Natural killer cell (primary cell): Measurements from ENCODE around the gene TMEM184A. TPM values are rescaled to one million over a fixed set of nuclear protein-coding genes. Genes with fewer than 3 reads are reported as not detected.

Experiments
- ATAC-seq, 3 donors: fragments of 150-1000 bp in 2 of 3; fragments of 200-7000 bp in 1 of 3; cut with Tn5 transposase; 1 replicate in 1 of 3; 2 replicates in 2 of 3; pipeline ENCODE4 v1.10.0; 2021; ENCODE audit warnings: mild to moderate bottlenecking in 2 of 3, moderate library complexity in 2 of 3
- DNase-seq, 2 donors: peaks; one replicate each; pipeline versions ENCODE4 v3.0.0 to v3.0.0-alpha.2; 2013 to 2021; ENCODE audit warnings: mixed read lengths in 1 of 2
- H3K27ac ChIP-seq: one replicate; pipeline ENCODE4 v1.5.1; 2013; ENCODE audit warnings: mild to moderate bottlenecking, low read length
- H3K27me3 ChIP-seq: one replicate; pipeline ENCODE4 v1.6.1; 2013; ENCODE audit warnings: low read length; ENCODE audit not compliant: control insufficient read depth, insufficient read depth
- H3K36me3 ChIP-seq: one replicate; pipeline ENCODE4 v1.6.1; 2013; ENCODE audit warnings: low read length; ENCODE audit not compliant: control insufficient read depth, insufficient read depth
- H3K4me1 ChIP-seq: one replicate; pipeline ENCODE4 v1.6.1; 2013; ENCODE audit warnings: low read length; ENCODE audit not compliant: control insufficient read depth, insufficient read depth
- H3K4me3 ChIP-seq: one replicate; pipeline ENCODE4 v1.5.1; 2013; ENCODE audit warnings: low read length
- H3K9me3 ChIP-seq: one replicate; pipeline ENCODE4 v1.6.1; 2013; ENCODE audit warnings: low read length; ENCODE audit not compliant: control insufficient read depth, insufficient read depth
- H3K27ac Mint-ChIP-seq, 2 donors: one replicate each; pipeline ENCODE4 v1.8.0; 2022; ENCODE audit warnings: mild to moderate bottlenecking in 2 of 2, mixed read lengths in 2 of 2, moderate library complexity in 1 of 2
- H3K27me3 Mint-ChIP-seq, 2 donors: one replicate each; pipeline ENCODE4 v1.8.0; 2022; ENCODE audit warnings: low read depth in 2 of 2, mixed read lengths in 2 of 2
- H3K36me3 Mint-ChIP-seq: one replicate; pipeline ENCODE4 v1.8.0; 2022; ENCODE audit warnings: mixed read lengths
- H3K4me1 Mint-ChIP-seq, 2 donors: one replicate each; pipeline ENCODE4 v1.8.0; 2022; ENCODE audit warnings: mixed read lengths in 2 of 2
- H3K4me3 Mint-ChIP-seq: one replicate; pipeline ENCODE4 v1.8.0; 2022; ENCODE audit warnings: mild to moderate bottlenecking, moderate library complexity, mixed read lengths
- H3K9me3 Mint-ChIP-seq, 2 donors: one replicate each; pipeline ENCODE4 v1.8.0; 2022; ENCODE audit warnings: mixed read lengths in 2 of 2
- WGBS: methylation state at CpG from one replicate; pipeline ENCODE4 v1.1.7; 2013; ENCODE audit warnings: missing lambda C conversion rate; ENCODE audit not compliant: insufficient coverage; 5-methylcytosine and 5-hydroxymethylcytosine counted together
- intact Hi-C: fragments of 100-400 bp; cut with micrococcal nuclease; formaldehyde crosslinking; loops from one replicate; pipeline ENCODE4 v1.14.2; 2022
- total RNA-seq, 4 donors: library from RNA; stranded (reverse); fragments of 120-200 nt in 1 of 4; gene quantifications; one replicate each; pipeline versions ENCODE4 v1.2.3 to v1.2.4, GENCODE V29; 2013 to 2022
- TF ChIP-seq, protein P1 (sequence below): fragments of 200-600 bp; IDR thresholded peaks from one replicate; pipeline ENCODE4 v1.8.0; 2022; ENCODE audit warnings: antibody characterized with exemption

Gene TMEM184A
- total RNA-seq, 3 donors from 2014 or later (not counting 1 experiment from before 2014, with no cell fraction given) = 0.14 TPM; not detected in 2

DNA sequence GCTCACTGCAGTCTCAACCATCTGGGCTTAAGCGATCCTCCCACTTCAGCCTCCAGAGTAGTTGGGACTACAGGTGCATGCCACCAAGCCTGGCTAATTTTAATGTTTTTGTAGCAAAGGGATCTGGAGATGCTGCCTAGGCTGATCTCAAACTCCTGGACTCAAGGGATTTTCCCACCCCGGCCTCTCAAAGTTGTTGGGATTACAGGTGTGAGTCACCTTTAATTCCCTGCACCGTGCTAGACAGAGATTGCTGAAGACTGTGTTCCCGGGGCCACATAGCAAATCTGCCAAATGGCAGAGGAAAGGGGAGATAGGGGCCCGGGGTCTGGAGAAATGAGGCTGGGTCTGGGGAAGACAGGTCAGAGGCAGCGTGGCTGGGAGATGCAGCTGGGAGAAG is 34.5 kb upstream of the TMEM184A start:
- no peaks in the 10 kb centered on the region for H3K36me3 ChIP-seq
- H3K27me3 ChIP-seq = peaks cover 14% of the 10 kb centered on the region
- H3K4me3 ChIP-seq = no peak overlapping the region
- H3K4me3 Mint-ChIP-seq = no peak overlapping the region
- H3K27ac Mint-ChIP-seq = no peak overlapping the region
- TF ChIP-seq, protein P1, sequence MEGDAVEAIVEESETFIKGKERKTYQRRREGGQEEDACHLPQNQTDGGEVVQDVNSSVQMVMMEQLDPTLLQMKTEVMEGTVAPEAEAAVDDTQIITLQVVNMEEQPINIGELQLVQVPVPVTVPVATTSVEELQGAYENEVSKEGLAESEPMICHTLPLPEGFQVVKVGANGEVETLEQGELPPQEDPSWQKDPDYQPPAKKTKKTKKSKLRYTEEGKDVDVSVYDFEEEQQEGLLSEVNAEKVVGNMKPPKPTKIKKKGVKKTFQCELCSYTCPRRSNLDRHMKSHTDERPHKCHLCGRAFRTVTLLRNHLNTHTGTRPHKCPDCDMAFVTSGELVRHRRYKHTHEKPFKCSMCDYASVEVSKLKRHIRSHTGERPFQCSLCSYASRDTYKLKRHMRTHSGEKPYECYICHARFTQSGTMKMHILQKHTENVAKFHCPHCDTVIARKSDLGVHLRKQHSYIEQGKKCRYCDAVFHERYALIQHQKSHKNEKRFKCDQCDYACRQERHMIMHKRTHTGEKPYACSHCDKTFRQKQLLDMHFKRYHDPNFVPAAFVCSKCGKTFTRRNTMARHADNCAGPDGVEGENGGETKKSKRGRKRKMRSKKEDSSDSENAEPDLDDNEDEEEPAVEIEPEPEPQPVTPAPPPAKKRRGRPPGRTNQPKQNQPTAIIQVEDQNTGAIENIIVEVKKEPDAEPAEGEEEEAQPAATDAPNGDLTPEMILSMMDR = no peak
- H3K4me1 ChIP-seq = peaks cover 14% of the 10 kb centered on the region
- intact Hi-C loops = no loop called here
- peaks cover 28 to 31% of the 10 kb centered on the region in 2 donors for H3K27me3 Mint-ChIP-seq
- DNase-seq (no peak), ATAC-seq (no peak)
- H3K9me3 ChIP-seq = no peaks in the 10 kb centered on the region
- whole genome bisulfite sequencing = 81% methylated on average over 6 of the region's 6 CpGs
- no peak overlapping the region for H3K27ac ChIP-seq
- peaks cover 5 to 9% of the 10 kb centered on the region in 2 donors for H3K4me1 Mint-ChIP-seq
- no peaks in the 10 kb centered on the region for H3K36me3 Mint-ChIP-seq
- no peaks in the 10 kb centered on the region for H3K9me3 Mint-ChIP-seq

DNA sequence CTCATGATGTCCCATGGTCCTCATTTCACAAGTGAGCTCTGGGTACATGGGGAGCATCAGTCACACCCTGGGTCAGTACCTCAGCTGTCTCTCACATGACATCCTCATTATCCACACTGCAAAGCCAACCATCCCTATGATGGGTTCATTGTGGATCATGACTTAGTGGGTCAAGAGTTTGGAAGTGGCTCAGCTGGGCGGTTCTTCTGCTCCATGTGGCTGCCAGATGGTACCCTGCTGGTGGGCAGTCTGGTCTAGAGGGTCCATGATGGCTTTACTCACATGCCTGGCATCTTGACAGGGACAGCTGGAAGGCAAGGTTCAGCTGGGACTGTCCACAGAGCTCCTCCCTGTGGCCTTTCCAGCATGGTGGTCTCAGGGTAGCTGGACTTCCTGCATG is 33.0 kb upstream of the TMEM184A start:
- H3K4me3 Mint-ChIP-seq = no peak overlapping the region
- no peak for DNase-seq
- H3K27me3 ChIP-seq = peaks cover 14% of the 10 kb centered on the region
- TF ChIP-seq, protein P1 = no peak
- H3K27ac ChIP-seq = no peak overlapping the region
- no peaks in the 10 kb centered on the region for H3K36me3 ChIP-seq
- H3K9me3 ChIP-seq = no peaks in the 10 kb centered on the region
- no peak overlapping the region for H3K4me3 ChIP-seq
- no peaks in the 10 kb centered on the region for H3K9me3 Mint-ChIP-seq
- H3K27ac Mint-ChIP-seq = no peak overlapping the region
- intact Hi-C loops = no loop called here
- no peaks in the 10 kb centered on the region for H3K36me3 Mint-ChIP-seq
- peaks cover 22 to 31% of the 10 kb centered on the region in 2 donors for H3K27me3 Mint-ChIP-seq
- WGBS = 95% methylated on average over 1 of the region's 1 CpG
- H3K4me1 Mint-ChIP-seq = peaks cover 5 to 9% of the 10 kb centered on the region in 2 donors
- no peak for ATAC-seq
- H3K4me1 ChIP-seq = peaks cover 14% of the 10 kb centered on the region

DNA sequence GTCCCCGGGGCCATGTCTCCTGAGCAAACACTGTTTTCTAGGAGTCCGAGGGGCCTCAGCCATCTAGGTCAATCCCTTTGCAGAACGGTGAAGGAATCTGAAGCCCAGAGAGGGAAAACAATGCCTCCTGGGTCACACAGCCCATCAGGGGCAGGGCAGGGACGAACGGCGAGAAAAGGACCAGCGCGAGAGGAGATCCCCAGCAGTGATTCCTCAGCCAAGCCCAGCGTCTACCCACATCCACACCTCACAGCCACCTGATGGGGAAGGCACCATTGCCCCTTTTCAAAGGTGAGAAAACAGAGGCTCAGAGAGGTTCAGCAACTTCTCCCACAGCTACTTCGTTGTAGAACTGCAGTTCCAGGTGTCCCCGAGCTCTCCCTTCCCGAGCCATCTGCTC is 31.7 kb upstream of the TMEM184A start:
- Histone ChIP-seq H3K36me3 (no peaks in the 10 kb centered on the region), H3K27me3 (peaks cover 11% of the 10 kb centered on the region), H3K4me3 (no peak overlapping the region), H3K27ac (no peak overlapping the region), H3K9me3 (no peaks in the 10 kb centered on the region), H3K4me1 (peaks cover 14% of the 10 kb centered on the region)
- Mint-ChIP-seq H3K27me3 (peaks cover 17 to 24% of the 10 kb centered on the region in 2 donors), H3K27ac (no peak overlapping the region), H3K4me1 (peaks cover 5 to 9% of the 10 kb centered on the region in 2 donors), H3K36me3 (no peaks in the 10 kb centered on the region), H3K9me3 (no peaks in the 10 kb centered on the region), H3K4me3 (no peak overlapping the region)
- 91% methylated on average over 12 of the region's 12 CpGs for WGBS
- intact Hi-C loops = no loop called here
- ATAC-seq = no peak
- TF ChIP-seq, protein P1 = no peak
- no peak for DNase-seq
